Gastroesophageal sphincter (tissue), 3 donors: Measurements from ENCODE around the gene VPS26B.

ENCODE experiments used
- POLR2A ChIP-seq, 2 donors: fragments of 450-650 bp; IDR thresholded peaks; one replicate each; pipeline ENCODE4 v1.6.1; 2017; ENCODE audit warnings: antibody characterized with exemption in 2 of 2, mild to moderate bottlenecking in 2 of 2, moderate library complexity in 1 of 2
- TF ChIP-seq, protein P1 (sequence below), 4 experiments: fragments of 200-600 bp in 2 of 4; fragments of 450-650 bp in 2 of 4; sonication (generic) in 1 of 4; IDR thresholded peaks; one replicate each; pipeline ENCODE4 v1.5.1; 2017 to 2019; ENCODE audit warnings: antibody characterized with exemption in 4 of 4, mild to moderate bottlenecking in 2 of 4, moderate library complexity in 2 of 4

DNA sequence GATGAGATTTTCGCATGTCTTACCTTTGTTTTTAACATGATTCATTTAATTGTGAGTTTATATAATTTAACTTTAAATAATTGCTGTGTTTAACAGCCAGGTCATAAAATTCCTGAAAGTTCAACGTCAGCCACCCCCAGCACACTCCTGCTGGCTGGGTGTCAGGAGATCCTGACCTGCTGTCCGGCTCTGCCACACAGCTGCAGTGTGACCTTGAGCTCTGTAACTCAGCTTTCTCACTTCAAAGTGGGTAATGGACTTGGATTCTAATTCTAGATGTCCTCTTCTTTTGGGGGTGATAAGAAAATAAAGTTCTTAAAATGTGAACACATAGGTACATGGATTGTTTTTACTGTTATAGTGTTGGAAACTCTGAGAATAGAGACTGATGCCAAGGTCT is 10.9 kb downstream of the VPS26B start:
- TF ChIP-seq, protein P1, sequence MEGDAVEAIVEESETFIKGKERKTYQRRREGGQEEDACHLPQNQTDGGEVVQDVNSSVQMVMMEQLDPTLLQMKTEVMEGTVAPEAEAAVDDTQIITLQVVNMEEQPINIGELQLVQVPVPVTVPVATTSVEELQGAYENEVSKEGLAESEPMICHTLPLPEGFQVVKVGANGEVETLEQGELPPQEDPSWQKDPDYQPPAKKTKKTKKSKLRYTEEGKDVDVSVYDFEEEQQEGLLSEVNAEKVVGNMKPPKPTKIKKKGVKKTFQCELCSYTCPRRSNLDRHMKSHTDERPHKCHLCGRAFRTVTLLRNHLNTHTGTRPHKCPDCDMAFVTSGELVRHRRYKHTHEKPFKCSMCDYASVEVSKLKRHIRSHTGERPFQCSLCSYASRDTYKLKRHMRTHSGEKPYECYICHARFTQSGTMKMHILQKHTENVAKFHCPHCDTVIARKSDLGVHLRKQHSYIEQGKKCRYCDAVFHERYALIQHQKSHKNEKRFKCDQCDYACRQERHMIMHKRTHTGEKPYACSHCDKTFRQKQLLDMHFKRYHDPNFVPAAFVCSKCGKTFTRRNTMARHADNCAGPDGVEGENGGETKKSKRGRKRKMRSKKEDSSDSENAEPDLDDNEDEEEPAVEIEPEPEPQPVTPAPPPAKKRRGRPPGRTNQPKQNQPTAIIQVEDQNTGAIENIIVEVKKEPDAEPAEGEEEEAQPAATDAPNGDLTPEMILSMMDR (IDR thresholded peaks at IDR 0.05), result no peak
- TF ChIP-seq POLR2A (IDR thresholded peaks at IDR 0.05), result no peak
